Hepatocyte (in vitro differentiated cells): ENCODE data around the gene ARHGEF4.

Source experiments
- CTCF ChIP-seq: fragments of 200-600 bp; sonication (generic); IDR thresholded peaks from 2 replicates; pipeline ENCODE4 v1.5.1; 2016; ENCODE audit warnings: antibody characterized with exemption, mild to moderate bottlenecking; ENCODE audit not compliant: poor library complexity
- EZH2phosphoT487 ChIP-seq: fragments of 200-600 bp; sonication (generic); IDR thresholded peaks from one replicate; pipeline ENCODE4 v1.6.1; 2018; ENCODE audit warnings: antibody characterized with exemption, mild to moderate bottlenecking, low read depth, moderate library complexity; ENCODE audit not compliant: unreplicated experiment, severe bottlenecking

DNA sequence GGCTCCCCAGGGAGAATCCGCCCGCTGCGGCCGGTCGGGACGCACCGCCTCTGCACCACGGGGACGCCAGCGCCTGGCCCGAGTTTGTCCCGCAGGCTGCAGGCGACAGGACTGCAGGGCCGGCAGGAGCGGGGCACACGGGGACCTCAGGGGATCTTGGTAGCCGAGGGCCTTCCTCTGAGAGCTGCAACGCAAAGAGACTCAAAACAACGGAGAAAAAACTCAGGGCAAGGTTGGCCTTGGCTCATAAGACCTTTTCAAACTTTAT is 79.7 kb downstream of the ARHGEF4 start:
- TF ChIP-seq EZH2phosphoT487, result no peak
- no peak for TF ChIP-seq CTCF
